ENCODE results near the gene TFDP2.
"Not testable (repeated sequence)": the region's sequence is repeated elsewhere in the genome, so short reads cannot be mapped to it uniquely, and the experiment has no call there.

The TFDP2 gene

GRCh38 chr3:142127941-142128658, 21.2 kb downstream of the TFDP2 start:
- no peak for DNase-seq

- no peak for DNase-seq
Observed at GRCh38 chr3:142124243-142124642, 25.1 kb downstream of the TFDP2 start.

- no peak for DNase-seq
Observed at GRCh38 chr3:142120707-142121106, 28.6 kb downstream of the TFDP2 start.

- DNase-seq, result no peak
Observed at GRCh38 chr3:142118911-142119310, 30.4 kb downstream of the TFDP2 start.

- DNase-seq, result no peak
Observed at GRCh38 chr3:142117056-142117851, 32.1 kb downstream of the TFDP2 start.

GRCh38 chr3:142115867-142116668, 33.3 kb downstream of the TFDP2 start:
- no peak for DNase-seq

- no peak for DNase-seq
Observed at GRCh38 chr3:142112601-142113000, 36.7 kb downstream of the TFDP2 start.

GRCh38 chr3:142106548-142106947, 42.8 kb downstream of the TFDP2 start:
- no peak for DNase-seq

GRCh38 chr3:142105991-142106390, 43.4 kb downstream of the TFDP2 start:
- no peak for DNase-seq

- no peak for DNase-seq
Observed at GRCh38 chr3:142104763-142105162, 44.6 kb downstream of the TFDP2 start.

GRCh38 chr3:142098964-142099363, 50.4 kb downstream of the TFDP2 start:
- no peak for DNase-seq

GRCh38 chr3:142097099-142097843, 52.1 kb downstream of the TFDP2 start:
- DNase-seq, result no peak

GRCh38 chr3:142095841-142096240, 53.5 kb downstream of the TFDP2 start:
- no peak for DNase-seq

- not testable (repeated sequence) for DNase-seq
Observed at GRCh38 chr3:142088925-142089324, 60.4 kb downstream of the TFDP2 start.

GRCh38 chr3:142088522-142088921, 60.8 kb downstream of the TFDP2 start:
- no peak for DNase-seq

- no peak for DNase-seq
Observed at GRCh38 chr3:142087676-142088075, 61.7 kb downstream of the TFDP2 start.

- DNase-seq, result no peak
Observed at GRCh38 chr3:142086581-142087090, 62.7 kb downstream of the TFDP2 start.

- DNase-seq, result no peak
Observed at GRCh38 chr3:142081178-142081577, 68.2 kb downstream of the TFDP2 start.

- DNase-seq, result no peak
Observed at GRCh38 chr3:142077859-142078500, 71.4 kb downstream of the TFDP2 start.

- no peak for DNase-seq
Observed at GRCh38 chr3:142077155-142077858, 72.0 kb downstream of the TFDP2 start.

GRCh38 chr3:142075656-142076055, 73.7 kb downstream of the TFDP2 start:
- DNase-seq, result not testable (repeated sequence)
